Limb (tissue), 2 donors: Measurements from ENCODE around the gene OPCML.
A peak's percentile ranks its signal among the peaks of the same experiment; 100 is the strongest.

ENCODE experiments used
- DNase-seq, 2 donors: peaks; one replicate each; pipeline ENCODE4 v3.0.0-alpha.2; 2016; ENCODE audit errors: extremely low spot score in 2 of 2

OPCML gene

DNA sequence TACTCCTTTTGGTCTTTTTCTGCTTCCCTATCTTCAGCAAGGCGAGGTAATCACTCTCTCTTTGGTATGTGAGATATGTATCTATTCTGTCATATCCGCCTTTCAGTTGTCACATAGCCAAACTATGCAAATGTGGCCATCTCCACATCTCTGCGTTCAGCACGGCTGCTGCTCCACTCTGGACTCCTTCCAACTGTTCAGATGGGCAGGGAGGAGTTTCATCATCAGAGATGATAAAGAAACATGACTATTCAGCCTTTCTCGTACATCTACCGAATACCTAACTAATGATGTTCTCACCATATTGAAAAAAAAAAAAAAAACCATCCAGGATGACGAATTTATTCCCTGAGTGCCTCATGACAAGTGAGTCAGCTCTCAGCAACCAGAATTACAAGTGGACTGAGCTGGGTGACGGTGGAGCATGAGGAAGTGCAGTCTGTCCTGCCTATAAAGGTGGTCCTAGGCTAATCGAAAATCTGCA is 899.6 kb downstream of the OPCML start:
- DNase-seq: peak in 1 of 2 donors; percentile 25

DNA sequence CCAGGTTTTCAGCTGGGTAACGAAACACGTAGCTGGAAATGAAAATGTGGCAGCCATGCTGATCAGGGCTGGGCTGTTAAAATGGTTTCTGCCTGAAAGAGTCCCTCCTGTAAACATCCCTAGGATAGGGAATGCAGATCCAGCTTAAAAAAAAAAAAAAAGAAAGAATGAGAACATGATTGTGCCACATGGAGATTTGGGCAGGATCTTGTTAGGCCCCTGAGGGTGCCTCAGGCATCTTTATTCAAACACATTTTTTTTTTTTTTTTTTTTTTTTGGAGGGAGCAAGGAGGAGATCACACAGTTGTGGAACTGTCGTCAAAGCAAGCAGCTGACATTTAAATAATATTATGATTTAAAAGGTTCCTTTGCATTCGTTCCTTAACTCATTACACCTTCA is 900.3 kb downstream of the OPCML start:
- no peak for DNase-seq

DNA sequence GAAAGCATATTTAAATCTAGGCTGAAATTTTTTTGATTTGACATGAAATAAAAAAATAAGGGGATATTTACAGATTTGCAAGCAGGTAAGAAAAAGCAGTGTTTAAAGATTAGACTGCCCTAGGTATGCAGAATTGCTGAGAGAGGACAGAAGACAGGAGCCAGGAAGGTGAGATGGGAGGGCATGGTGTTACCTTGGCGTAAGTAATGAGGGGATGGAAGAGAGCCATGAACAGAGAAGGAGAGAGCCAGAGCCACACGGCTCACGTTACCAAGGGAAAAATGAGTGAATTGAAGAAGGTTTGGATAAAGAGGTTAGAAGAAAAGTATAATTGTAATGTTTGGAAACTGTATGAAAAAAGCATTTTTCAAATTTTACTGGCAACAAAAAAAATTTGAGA is 904.3 kb downstream of the OPCML start:
- no peak for DNase-seq

DNA sequence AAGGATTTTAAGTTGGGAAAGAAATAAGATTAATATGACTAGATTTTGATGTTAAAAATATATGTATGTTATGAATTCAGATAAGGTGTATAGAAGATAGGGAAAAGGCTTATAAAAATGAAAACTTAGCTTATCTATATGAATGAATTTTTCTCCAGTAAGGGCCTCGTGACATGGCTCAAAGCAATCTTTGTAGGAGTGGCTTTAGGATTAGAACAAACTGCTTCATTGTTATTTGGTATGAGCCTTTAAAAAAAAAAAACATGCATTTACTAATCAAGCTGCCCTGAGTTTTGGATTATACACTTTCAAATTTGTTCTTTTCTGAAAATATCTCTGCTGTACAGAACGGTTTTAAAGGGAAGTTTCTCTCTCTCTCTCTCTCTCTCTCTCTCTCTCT is 905.9 kb downstream of the OPCML start:
- no peak for DNase-seq

DNA sequence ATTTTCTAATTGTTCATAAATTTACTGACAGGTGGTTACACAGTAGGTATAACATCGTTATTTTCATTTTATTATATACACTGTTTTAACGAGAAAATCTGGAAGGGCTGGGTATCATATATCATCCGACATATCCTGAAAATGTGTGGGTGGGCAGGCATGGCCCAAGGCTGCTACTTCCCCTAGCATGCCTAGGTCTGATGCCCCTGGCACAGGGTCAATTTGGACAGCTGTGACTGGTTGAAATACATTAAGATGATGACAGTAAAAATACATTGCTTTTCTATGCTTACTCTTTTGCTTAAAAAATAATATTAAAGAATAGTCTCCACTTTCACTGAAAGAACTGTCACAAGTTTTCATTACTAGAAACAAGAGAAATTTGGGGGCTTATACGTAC is 908.8 kb downstream of the OPCML start:
- no peak for DNase-seq

DNA sequence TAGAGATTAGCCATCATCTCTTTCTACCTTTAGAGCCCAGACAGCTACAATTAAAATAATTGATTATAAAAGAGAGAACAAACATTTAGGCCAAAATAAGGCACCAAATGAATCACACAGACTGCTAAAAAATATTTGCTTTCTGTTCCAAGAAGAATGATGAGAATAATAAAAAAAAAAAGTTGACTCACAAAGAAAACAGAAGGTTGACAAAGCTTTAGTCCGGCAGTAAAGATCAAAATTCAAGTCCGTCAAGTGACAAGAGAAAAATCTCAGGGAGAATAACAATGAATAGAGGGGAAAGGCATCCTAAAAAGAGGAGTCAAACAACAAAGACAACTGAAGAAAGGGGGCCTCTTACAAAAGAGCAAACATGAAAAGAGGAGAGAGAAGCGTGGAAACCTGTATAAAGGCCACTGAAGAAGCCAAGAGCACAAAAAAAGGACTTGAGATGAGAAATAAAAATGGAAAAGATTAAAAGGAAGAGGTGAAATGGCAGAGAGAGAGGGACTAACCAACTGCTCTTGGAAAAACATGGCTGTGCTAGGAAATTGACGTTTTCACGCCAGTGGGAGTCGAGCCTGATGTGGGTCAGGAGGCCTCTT is 910.2 kb downstream of the OPCML start:
- DNase-seq: no peak

DNA sequence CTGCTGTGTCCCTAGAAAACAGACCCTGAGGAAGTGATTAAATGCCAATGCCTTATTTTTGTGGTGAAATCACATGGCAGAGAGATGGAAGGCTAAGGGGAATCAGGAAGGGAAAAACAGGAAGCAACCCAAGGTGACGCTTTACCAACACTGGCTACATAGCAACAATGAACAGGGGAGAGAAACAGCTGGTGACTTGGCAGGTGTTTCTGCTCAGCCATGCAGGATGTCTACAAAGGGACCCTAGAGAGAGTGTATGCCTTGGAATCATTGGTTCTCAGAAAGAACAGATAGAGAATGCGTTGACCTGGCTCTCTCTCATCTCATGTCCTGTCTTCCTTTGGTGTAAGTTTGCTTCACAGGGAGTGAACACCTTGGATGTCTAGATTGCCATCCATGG is 911.9 kb downstream of the OPCML start:
- DNase-seq: no peak

DNA sequence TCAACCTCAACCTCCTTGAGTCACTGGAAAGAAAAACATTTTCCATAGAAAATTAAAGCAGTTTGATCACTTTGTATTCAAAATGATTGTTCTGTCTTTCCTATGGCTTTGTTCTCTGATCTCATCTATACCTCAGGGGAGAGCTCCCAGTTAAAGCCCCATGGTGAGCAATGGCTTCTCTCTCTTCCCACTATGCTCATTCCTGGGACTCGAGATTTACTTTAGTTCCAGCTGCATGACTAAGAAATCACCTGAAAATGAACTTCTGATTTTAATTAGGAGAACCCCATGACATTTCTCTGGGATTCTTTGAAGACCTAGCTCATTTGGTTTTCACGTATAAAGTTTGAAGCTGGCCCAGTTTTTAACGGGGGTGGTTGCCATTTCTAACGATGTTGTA is 921.5 kb downstream of the OPCML start:
- no peak for DNase-seq

DNA sequence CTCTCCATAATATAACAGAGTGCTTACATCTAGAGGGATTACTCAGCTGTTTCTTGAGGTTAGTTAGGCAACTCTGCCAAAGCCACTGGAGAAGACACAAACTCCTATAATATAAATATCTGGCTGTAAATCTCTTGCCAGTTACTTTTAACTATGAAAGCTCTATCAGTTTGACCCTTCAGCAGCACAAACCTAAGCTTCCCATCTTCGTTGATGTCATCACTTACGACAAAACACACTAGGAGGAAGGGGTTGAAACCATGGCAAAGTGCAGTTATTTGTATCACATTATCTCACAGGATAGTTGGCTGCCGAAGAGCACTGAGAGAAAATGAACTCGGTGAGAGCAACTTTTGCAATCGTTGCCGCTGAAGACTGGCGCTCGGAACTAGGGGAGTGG is 922.1 kb downstream of the OPCML start:
- DNase-seq: no peak

DNA sequence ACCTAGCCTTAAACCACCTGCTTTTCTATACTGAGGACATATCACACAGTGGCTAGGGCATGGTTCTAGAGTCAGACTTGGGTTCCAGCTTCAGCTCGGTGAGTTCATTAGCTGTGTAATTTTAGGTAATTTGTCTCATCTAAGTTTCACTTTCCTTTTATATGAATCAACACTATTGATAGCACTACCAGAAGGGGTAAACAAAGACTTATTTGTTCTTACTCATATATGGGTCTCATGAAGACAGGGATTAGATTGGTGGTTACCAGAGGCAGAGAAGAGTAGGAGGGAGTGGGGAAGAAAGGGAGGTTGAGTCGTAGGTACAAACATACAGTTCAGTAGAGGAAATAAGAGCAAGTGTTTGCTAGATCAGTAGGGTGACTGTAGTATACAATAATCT is 924.7 kb downstream of the OPCML start:
- no peak for DNase-seq

DNA sequence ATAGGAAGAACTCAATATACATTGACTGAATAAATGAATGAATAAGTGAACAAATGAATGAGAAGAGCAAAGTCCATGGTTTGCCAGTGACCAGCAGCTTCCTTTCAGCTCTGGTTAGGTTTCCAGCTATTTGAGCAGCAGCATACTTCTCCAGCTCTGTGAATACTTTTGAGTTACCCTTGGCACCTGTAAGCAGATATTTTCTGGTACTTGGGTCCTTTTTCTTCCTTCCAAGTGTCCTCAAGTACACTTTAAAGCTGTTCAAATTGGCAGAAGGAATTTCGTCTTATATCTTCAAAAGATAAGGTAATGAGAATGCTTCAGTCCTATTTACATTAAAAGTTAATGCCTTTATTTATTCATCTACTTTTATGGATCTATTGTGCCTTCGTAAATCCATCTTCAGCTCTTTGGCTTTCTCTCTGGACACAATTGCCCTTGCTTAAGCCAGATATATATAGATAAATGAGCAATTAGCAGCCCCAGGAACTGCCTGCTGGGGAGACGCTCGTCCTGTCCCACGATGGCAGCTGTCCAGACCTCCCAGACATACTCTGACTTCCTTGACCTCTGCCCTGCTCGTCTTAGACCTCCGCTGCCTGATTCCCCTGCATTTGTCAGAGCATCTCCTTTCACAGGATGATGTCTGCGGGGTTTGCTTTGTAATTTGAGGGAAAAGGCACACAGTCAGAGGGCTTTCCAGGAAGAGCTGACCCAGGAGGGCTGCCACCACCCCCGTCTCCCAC is 926.3 kb downstream of the OPCML start:
- no peak for DNase-seq

DNA sequence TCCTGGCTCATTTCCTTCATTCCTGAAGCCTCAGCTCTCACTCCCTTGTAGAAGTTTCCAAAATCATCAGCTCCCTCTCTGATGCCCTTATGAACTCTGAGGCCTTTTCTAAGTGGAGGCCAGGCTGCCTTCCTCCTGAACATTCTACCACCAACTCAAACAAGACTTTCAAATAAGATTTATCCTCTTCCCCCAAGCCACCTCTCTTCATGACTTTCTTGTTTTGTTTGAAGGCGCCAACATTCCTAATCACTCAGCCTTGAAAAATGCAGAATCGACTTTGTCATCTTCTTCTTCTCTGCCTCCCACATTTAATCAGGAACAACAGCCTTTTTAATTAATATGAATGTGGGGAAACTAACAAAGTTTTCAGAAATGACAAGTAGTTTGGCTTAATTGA is 927.9 kb downstream of the OPCML start:
- DNase-seq: no peak

DNA sequence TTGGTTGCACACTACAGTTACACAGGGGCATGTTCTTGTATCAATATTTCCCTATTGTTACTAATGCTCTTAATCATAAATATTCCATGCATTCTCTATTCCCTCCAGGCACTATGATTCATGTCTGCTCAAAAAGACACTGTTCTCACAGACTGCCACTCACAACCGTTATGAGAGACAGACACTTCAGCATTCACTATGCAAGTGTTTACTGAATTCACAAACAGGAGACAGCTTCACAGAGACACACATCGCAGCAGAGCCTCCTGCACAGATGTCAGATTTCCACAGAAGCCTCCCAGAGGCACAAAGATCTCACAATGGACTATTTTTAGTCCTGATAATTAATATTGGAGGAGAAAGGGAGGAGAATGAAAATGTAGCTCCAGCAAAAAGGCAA is 930.4 kb downstream of the OPCML start:
- no peak for DNase-seq

DNA sequence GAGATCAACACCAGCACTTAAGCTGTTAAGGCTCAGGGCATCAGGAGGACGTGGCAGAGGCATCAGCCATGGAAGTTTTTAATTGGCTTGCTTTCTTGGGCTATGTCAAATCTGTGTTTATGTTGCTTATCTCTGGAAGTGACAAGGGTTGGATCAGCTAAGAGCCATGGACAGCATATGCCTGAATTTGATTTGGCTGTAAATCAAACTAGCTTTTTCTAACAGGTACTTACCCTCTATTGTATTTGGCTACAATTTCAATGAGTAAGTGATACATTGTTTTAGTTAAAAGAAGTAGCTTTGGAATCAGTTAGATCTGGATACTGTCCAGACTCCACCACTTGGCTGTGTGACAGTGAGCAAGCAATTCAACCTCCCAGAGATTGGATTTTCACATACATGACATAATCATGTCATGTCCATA is 936.6 kb downstream of the OPCML start:
- no peak for DNase-seq

DNA sequence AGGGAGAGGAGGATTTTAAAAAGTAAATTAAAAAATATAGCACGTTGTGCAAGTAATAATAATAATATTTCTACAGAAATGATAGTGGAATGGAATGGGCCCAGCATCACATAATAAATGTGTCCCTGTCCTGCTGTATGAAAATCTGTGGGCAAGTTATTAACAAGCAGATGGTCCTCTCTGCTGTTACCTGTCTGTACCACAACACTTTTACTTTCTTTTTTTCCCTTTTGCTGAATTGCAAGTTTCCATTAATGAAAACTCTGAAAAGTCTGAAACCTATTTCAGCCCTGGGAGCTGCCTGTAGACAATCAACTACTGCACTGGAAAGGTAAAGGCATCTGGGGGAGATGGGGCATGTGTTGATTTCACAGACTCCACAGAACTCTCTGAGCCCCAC is 937.1 kb downstream of the OPCML start:
- DNase-seq: no peak

DNA sequence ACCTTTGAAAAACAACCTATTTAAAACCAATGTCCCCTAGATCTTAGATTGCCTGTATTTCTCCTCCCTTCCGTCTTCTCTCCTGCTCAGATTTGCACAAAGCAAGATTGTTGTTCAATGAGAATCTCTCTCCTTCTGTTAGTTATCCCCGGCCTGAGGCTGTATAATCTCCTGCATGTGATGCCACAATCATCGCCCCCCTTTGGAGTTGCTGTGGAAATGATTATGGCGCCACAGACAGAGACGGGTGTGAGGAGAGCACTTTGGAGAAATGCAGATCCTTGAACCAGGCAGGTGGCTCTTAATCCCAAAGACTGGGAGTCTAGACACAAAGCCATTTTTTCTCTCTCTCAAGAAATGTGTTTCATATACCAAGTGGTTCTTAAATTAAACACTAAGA is 941.3 kb downstream of the OPCML start:
- DNase-seq: no peak

DNA sequence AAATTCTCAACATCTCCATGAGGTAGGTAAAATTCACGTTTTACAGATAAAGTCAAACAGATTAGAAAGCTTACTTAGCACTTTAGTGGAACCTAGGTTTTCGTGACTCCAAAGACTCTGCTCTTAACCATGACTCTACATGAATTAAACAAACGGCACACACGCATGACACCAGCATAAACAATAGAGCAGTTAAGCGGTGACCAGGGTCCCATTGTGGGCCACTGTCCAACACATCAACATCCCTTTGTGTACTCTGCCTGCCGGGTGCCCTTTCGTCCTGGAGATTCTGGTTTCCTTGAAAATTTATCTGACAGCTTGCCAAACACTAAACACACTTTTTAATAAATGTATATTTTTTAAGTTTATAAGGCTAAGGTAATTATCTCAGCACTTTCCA is 941.7 kb downstream of the OPCML start:
- DNase-seq: no peak

DNA sequence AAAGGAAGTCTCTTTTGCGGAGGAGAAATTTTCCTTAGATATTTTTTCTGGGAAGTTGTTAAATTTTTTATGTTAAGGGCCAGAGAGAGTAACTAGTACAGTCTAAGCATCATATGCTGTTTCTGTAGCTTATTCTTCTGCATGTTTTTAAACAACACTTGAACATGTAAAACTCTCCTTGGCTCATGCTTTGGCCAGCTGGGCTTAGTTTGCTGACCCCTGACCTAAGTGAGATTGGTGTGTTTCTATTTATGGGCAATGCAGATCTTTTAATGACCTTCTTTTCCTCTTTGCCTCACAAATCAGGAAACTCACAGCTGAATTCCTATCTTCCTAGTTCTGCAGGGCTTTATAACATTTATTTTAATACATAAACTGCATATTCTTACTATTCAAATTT is 942.5 kb downstream of the OPCML start:
- no peak for DNase-seq

DNA sequence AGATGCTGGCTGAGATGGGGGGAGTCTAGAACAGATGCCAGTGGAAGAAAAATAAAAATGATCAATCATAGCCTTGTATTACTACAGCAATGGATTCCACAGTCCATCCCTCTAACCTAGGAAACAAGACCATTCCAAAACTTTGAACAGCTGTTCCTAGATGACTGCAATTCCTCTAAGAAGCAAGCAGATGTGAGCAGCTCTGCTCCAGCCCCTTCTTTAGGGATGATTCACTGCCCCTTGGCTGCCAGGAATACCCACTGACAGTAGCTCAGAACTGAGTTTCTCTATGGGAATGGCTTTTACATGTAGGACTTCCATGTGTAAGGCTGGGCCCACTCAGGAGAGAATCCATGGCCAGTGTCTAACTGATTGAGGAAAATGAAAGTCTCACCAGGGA is 943.9 kb downstream of the OPCML start:
- no peak for DNase-seq

DNA sequence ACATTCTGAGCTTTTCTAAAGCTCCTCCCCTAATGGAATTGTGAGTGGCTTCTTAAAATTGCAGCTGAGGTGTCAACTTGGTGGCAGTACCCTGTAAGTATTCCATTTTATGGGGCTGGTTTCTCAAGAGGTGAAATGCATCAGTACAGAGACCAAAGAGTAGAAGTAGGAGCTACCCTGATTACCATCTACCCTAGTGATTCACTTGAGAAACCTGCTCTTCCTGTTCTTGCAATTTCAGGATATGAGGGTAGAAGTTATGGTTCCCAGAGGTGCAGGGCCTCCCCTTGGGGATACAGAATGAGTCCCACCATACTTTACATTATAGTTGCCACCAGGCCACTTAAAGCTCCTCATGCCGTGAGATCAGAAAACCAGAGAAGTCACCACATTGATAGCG is 944.6 kb downstream of the OPCML start:
- DNase-seq: no peak

DNA sequence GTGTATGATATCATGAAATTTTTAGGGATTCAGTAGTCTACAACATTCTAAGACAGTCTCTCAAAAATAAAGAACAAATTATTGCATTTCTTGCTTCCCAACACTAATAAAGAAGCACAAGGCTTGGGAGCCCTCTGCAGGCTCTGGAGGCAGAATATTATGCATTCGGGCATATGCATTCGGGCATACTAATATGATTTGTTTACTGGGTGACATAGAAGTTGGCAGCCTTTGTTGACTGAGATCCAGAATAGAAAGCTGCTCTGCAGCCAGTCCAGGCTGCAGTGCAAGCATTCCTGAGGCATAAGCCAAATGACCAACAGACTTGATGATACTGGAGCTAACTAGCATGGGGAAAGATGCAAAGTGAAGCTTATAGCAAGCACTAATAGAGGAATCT is 945.5 kb downstream of the OPCML start:
- DNase-seq: no peak

DNA sequence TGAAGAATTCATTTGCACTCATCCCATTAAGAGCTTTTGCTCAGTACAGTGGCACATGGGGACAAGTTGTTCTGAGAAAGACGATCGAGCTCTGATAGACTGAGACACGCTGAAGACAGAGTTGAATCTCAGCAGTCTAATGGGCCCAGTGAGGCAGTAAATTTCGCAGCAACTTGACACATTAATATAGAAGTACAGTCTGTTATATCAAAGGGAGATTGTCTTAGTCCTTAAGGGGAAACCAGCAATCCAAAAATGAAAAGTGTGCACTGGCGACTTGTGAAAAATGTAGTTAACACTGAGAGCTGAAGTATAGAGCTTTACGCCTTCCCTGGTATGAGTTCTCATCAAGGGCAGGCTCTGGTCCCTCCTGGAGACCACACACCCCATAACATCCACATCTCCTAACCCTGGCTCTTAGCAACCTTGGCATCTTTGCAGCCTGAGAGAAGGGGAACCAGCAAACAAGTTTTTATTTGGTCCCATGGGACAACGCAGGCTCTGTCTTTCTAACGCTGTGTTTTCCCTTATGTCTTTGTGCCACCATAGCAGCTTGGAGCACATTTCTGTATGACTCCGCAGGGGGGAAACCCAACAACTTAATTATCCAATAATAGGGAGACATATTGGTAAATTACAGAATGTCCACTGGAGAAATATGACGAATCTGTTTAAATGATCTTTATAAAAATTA is 952.5 kb downstream of the OPCML start:
- DNase-seq: no peak

DNA sequence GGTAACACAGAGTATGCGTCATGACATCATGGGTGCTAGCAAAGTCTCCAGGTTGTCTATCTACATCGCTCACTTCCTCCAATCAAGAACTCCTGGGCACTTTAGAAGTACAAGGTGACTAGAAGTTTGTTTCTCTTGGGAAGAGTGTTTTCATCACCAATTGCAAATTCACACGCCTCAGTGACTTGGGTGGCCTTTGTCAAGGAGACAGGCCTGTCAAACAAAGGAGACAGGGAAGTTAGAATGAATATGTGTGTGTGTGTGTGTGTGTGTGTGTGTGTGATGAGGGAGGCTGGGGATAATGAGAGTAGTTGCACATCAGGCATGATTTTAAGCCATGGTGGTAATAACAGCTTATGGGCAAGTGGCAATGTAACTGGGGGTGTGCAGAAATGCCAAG is 953.2 kb downstream of the OPCML start:
- DNase-seq: no peak
